Thoracic aorta (tissue), 2 donors: ENCODE data around the gene COBLL1. TPM values are rescaled to one million over a fixed set of nuclear protein-coding genes. Genes with fewer than 3 reads are reported as not detected.

Experiments used
- ATAC-seq: fragments of 150-250 bp; one replicate; pipeline ENCODE4 v1.8.0; 2017; ENCODE audit warnings: low read depth; ENCODE audit not compliant: insufficient number of reproducible peaks, low FRiP score
- DNase-seq: peaks from one replicate; pipeline ENCODE4 v3.0.0-alpha.2; 2020; ENCODE audit warnings: low spot score
- H3K27ac ChIP-seq, 2 donors: fragments of 200-600 bp; sonication (generic); 1 replicate in 1 of 2; 2 replicates in 1 of 2; pipeline ENCODE4 v1.5.1; 2016; ENCODE audit warnings: mild to moderate bottlenecking in 2 of 2, moderate library complexity in 2 of 2
- H3K27me3 ChIP-seq: fragments of 200-600 bp; sonication (generic); replicated peaks from 2 replicates; pipeline ENCODE4 v1.6.0; 2016; ENCODE audit warnings: mild to moderate bottlenecking; ENCODE audit not compliant: insufficient read depth
- H3K36me3 ChIP-seq: fragments of 200-600 bp; sonication (generic); one replicate; pipeline ENCODE4 v1.5.1; 2016
- H3K4me1 ChIP-seq, 2 donors: fragments of 200-600 bp; sonication (generic); 1 replicate in 1 of 2; 2 replicates in 1 of 2; pipeline versions ENCODE4 v1.5.1 to v1.6.0; 2016; ENCODE audit warnings: low read depth in 2 of 2, mild to moderate bottlenecking in 1 of 2; ENCODE audit not compliant: control insufficient read depth in 1 of 2
- H3K4me3 ChIP-seq: fragments of 200-600 bp; sonication (generic); 2 replicates; pipeline ENCODE4 v1.5.1; 2016; ENCODE audit warnings: mild to moderate bottlenecking
- H3K9me3 ChIP-seq: fragments of 200-600 bp; sonication (generic); 2 replicates; pipeline ENCODE4 v1.5.1; 2016
- total RNA-seq, 2 donors: library from RNA; depleted of rRNA; stranded (reverse); fragments of >200 nt; gene quantifications; one replicate each; pipeline versions ENCODE4 v1.1.0 to v1.2.3, GENCODE V29; 2016
- TF ChIP-seq, protein P1 (sequence below): fragments of 200-600 bp; sonication (generic); IDR thresholded peaks from one replicate; pipeline ENCODE4 v1.5.1; 2019; ENCODE audit warnings: antibody characterized with exemption

The COBLL1 gene
- total RNA-seq, 2 donors from 2014 or later: 62.0 to 64.6 TPM

DNA sequence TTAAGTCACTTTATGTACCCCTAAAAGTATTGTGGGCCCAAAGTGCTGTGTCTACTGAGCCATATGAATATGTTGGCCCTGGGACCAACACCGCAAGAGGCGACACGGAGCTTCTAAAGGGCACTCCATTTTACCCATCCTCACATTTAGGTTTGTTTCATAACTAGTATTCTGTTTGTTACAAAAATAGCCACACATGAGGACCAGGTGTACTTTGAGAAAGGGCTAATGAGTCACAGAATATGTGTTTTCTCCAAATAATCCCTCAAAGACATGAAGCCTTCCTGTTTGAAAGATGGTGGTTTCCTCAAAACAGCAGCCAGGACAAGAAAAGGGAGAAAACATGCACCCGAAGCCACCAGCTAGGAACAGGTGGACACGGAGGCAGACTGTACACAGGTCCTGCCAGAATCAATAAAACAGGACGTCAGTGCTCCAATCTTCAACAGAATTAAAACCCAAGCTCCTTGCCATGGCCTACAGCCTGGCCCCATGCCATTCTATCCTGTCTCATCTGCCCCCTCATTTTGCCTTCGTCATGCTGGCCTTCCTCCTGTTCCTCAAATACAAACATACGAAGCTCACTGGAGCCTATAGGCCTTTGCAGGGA lies 198.6 kb downstream of the COBLL1 start:
- H3K27ac ChIP-seq: no peak overlapping the region
- ATAC-seq (no peak), DNase-seq (no peak)
- no peaks in the 10 kb centered on the region for H3K36me3 ChIP-seq
- TF ChIP-seq, protein P1, sequence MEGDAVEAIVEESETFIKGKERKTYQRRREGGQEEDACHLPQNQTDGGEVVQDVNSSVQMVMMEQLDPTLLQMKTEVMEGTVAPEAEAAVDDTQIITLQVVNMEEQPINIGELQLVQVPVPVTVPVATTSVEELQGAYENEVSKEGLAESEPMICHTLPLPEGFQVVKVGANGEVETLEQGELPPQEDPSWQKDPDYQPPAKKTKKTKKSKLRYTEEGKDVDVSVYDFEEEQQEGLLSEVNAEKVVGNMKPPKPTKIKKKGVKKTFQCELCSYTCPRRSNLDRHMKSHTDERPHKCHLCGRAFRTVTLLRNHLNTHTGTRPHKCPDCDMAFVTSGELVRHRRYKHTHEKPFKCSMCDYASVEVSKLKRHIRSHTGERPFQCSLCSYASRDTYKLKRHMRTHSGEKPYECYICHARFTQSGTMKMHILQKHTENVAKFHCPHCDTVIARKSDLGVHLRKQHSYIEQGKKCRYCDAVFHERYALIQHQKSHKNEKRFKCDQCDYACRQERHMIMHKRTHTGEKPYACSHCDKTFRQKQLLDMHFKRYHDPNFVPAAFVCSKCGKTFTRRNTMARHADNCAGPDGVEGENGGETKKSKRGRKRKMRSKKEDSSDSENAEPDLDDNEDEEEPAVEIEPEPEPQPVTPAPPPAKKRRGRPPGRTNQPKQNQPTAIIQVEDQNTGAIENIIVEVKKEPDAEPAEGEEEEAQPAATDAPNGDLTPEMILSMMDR: no peak
- no peaks in the 10 kb centered on the region for H3K27me3 ChIP-seq
- no peak overlapping the region for H3K4me3 ChIP-seq
- no peaks in the 10 kb centered on the region for H3K9me3 ChIP-seq
- H3K4me1 ChIP-seq: no peaks in the 10 kb centered on the region

DNA sequence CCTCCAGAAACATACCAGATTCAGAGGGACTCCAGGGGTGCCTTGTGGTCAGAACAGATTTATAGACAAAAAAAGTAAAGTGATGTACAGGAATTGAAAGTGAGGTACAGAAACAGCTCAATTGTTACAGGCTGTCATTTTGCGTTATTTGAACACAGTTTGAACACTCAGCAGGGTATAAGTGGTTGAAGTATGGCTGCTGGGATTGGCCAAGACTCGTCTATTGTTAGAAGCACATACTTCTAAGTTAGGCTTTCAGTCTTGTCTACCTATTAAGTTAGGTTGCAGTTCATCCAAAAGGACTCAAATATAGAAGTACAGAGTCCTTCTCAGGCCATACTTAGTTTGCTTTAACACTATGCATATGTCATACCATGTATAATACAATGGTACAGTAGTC lies 199.4 kb downstream of the COBLL1 start:
- no peaks in the 10 kb centered on the region for H3K27me3 ChIP-seq
- TF ChIP-seq, protein P1: no peak
- H3K4me3 ChIP-seq: no peak overlapping the region
- H3K9me3 ChIP-seq: no peaks in the 10 kb centered on the region
- ATAC-seq (no peak), DNase-seq (no peak)
- H3K4me1 ChIP-seq: no peaks in the 10 kb centered on the region
- H3K27ac ChIP-seq: no peak overlapping the region
- H3K36me3 ChIP-seq: no peaks in the 10 kb centered on the region

Other genes with a start within 250 kb of the COBLL1 start
- gene GRB14, start 220.3 kb downstream of the COBLL1 start, total RNA-seq: 1 to 10 TPM; 4.7 to 7.9 TPM
- gene SLC38A11, start 113.7 kb upstream of the COBLL1 start, total RNA-seq: 1 to 10 TPM in 1 of 2 donors, under 1 TPM in 1; 0.85 to 2.0 TPM